CD4-positive, alpha-beta memory T cell (primary cell): ENCODE data around the gene S100A3. TPM values are rescaled to one million over a fixed set of nuclear protein-coding genes. Genes with fewer than 3 reads are reported as not detected.
"Not testable (repeated sequence)": the region's sequence is repeated elsewhere in the genome, so short reads cannot be mapped to it uniquely, and the experiment has no call there.

Source experiments
- CTCF ChIA-PET: fragments of 350-600 bp; sonication (Branson Sonifier 250); formaldehyde crosslinking; loops from one replicate; lab custom pipeline; 2021; ENCODE audit warnings: inconsistent platforms; ENCODE audit not compliant: partially characterized antibody; lab: Charles Lee
- POLR2A ChIA-PET: fragments of 350-600 bp; sonication (Branson Sonifier 250); formaldehyde crosslinking; loops from one replicate; lab custom pipeline; 2021; ENCODE audit not compliant: partially characterized antibody; lab: Charles Lee
- DNase-seq, 5 donors: peaks; one replicate each; pipeline versions ENCODE4 v3.0.0 to v3.0.0-alpha.2; 2020 to 2022; ENCODE audit warnings: mixed read lengths in 1 of 5
- H3K27ac ChIP-seq: one replicate; pipeline ENCODE4 v1.7.0; 2013; ENCODE audit warnings: low read depth, low read length
- H3K27me3 ChIP-seq: 2 replicates; pipeline ENCODE4 v1.7.0; 2013; ENCODE audit warnings: mild to moderate bottlenecking, low read length, moderate library complexity; ENCODE audit not compliant: insufficient read depth
- H3K36me3 ChIP-seq: 2 replicates; pipeline ENCODE4 v1.7.0; 2013; ENCODE audit warnings: mild to moderate bottlenecking, low read length, moderate library complexity; ENCODE audit not compliant: insufficient read depth
- H3K4me1 ChIP-seq: 2 replicates; pipeline ENCODE4 v1.7.0; 2013; ENCODE audit warnings: mild to moderate bottlenecking, low read length, moderate library complexity; ENCODE audit not compliant: insufficient read depth
- H3K4me3 ChIP-seq, 2 donors: one replicate each; pipeline ENCODE4 v1.7.0; 2013; ENCODE audit warnings: low read length in 2 of 2, mild to moderate bottlenecking in 1 of 2
- H3K9me3 ChIP-seq, 2 donors: one replicate each; pipeline ENCODE4 v1.7.0; 2013; ENCODE audit warnings: low read length in 2 of 2, control low read depth in 1 of 2; ENCODE audit not compliant: control insufficient read depth in 1 of 2
- H3K27ac Mint-ChIP-seq, 7 donors: one replicate each; pipeline ENCODE4 v1.8.0; 2020 to 2021; ENCODE audit warnings: mixed read lengths in 7 of 7, mild to moderate bottlenecking in 6 of 7, inconsistent platforms in 3 of 7, moderate library complexity in 3 of 7
- H3K27me3 Mint-ChIP-seq, 2 donors: one replicate each; pipeline ENCODE4 v1.8.0; 2020 to 2021; ENCODE audit warnings: mixed read lengths in 2 of 2
- H3K36me3 Mint-ChIP-seq, 2 donors: one replicate each; pipeline ENCODE4 v1.8.0; 2020 to 2021; ENCODE audit warnings: mixed read lengths in 2 of 2, inconsistent platforms in 1 of 2, mild to moderate bottlenecking in 1 of 2
- H3K4me1 Mint-ChIP-seq, 4 donors: one replicate each; pipeline ENCODE4 v1.8.0; 2020 to 2021; ENCODE audit warnings: mixed read lengths in 4 of 4, mild to moderate bottlenecking in 1 of 4
- H3K4me3 Mint-ChIP-seq, 8 donors: one replicate each; pipeline ENCODE4 v1.8.0; 2020 to 2021; ENCODE audit warnings: mixed read lengths in 8 of 8, mild to moderate bottlenecking in 7 of 8, moderate library complexity in 6 of 8, inconsistent platforms in 3 of 8
- H3K9me3 Mint-ChIP-seq, 8 donors: one replicate each; pipeline ENCODE4 v1.8.0; 2020 to 2021; ENCODE audit warnings: mixed read lengths in 8 of 8, mild to moderate bottlenecking in 5 of 8, inconsistent platforms in 3 of 8, moderate library complexity in 1 of 8
- intact Hi-C: fragments of 100-400 bp; cut with micrococcal nuclease; formaldehyde crosslinking; loops from one replicate; pipeline ENCODE4 v1.15.1; 2023
- polyA plus RNA-seq, 2 donors: library from polyadenylated mRNA; unstranded; fragments of 300-500 nt; fragmentation: Illumina TruSeq; gene quantifications; one replicate each; pipeline ENCODE4 v1.2.3, GENCODE V29; 2021
- total RNA-seq, 2 experiments: library from RNA; stranded (reverse); gene quantifications; one replicate each; pipeline ENCODE4 v1.2.3, GENCODE V29; 2021

Gene S100A3
- total and polyA plus RNA-seq, 4 experiments from 2014 or later: not detected

GRCh38 chr1:153566414-153567371 is 17.6 kb upstream of the S100A3 start:
- no peaks in the 10 kb centered on the region for H3K9me3 ChIP-seq
- peak overlapping the region in 7 of 8 donors; percentile 55 to 81 (median 65) for H3K4me3 Mint-ChIP-seq
- ChIA-PET CTCF (interaction anchor here (0.7 to 17.8 kb wide), 11 partner anchors 20 to 78 kb away, joined by 3 to 214 read pairs (median 5); partner anchors contain the start of genes S100A5 and S100A6), POLR2A (interaction anchor here (0.9 to 12.1 kb wide), 7 partner anchors 22 to 67 kb away, joined by 3 to 173 read pairs (median 8); partner anchors contain the start of genes CHTOP, S100A4, S100A5 and S100A6)
- peak overlapping the region in 1 of 2 donors; percentile 16 for H3K4me3 ChIP-seq
- H3K9me3 Mint-ChIP-seq: no peaks in the 10 kb centered on the region
- intact Hi-C loops: loop anchor here (1.0 to 5.0 kb wide), 4 partner anchors 21 to 105 kb away; partner anchors contain the start of genes S100A14 and S100A4
- no peaks in the 10 kb centered on the region for H3K36me3 Mint-ChIP-seq
- no peaks in the 10 kb centered on the region for H3K36me3 ChIP-seq
- H3K27me3 ChIP-seq: no peaks in the 10 kb centered on the region
- peaks cover 35% of the 10 kb centered on the region for H3K4me1 ChIP-seq
- peaks cover 22 to 36% (median 28%) of the 10 kb centered on the region in 4 donors for H3K4me1 Mint-ChIP-seq
- H3K27me3 Mint-ChIP-seq: no peaks in the 10 kb centered on the region
- DNase-seq: peak; percentile 45 to 93 (median 55)
- peak overlapping the region; percentile 42 for H3K27ac ChIP-seq
- H3K27ac Mint-ChIP-seq: peak overlapping the region; percentile 90 to 94 (median 92)

- peak within 1 kb of the TSS in 7 of 8 donors; percentile 55 to 81 (median 69) for H3K4me3 Mint-ChIP-seq
- peak within 1 kb of the TSS; percentile 42 for H3K27ac ChIP-seq
- H3K27ac Mint-ChIP-seq: peak within 1 kb of the TSS; percentile 90 to 97 (median 93)
- no peaks in the 10 kb centered on the region for H3K9me3 ChIP-seq
- no peaks in the 10 kb centered on the region for H3K9me3 Mint-ChIP-seq
- CTCF ChIA-PET: interaction anchor here (0.7 to 17.8 kb wide), 11 partner anchors 19 to 77 kb away, joined by 3 to 214 read pairs (median 5); partner anchors contain the start of genes S100A5 and S100A6
- POLR2A ChIA-PET: interaction anchor here (0.9 to 12.1 kb wide), 7 partner anchors 21 to 68 kb away, joined by 3 to 173 read pairs (median 8); partner anchors contain the start of genes CHTOP, S100A4, S100A5 and S100A6
- DNase-seq: peak in 2 of 5 donors; percentile 13 to 54
- H3K27me3 Mint-ChIP-seq: no peaks in the 10 kb centered on the region
- H3K27me3 ChIP-seq: no peaks in the 10 kb centered on the region
- H3K4me1 Mint-ChIP-seq: peaks cover 22 to 36% (median 28%) of the 10 kb centered on the region in 4 donors
- intact Hi-C loops: loop anchor here (1.0 to 5.0 kb wide), 4 partner anchors 20 to 106 kb away; partner anchors contain the start of genes S100A14 and S100A4
- H3K36me3 ChIP-seq: no peaks in the 10 kb centered on the region
- peak within 1 kb of the TSS in 1 of 2 donors; percentile 16 for H3K4me3 ChIP-seq
- H3K36me3 Mint-ChIP-seq: no peaks in the 10 kb centered on the region
- H3K4me1 ChIP-seq: peaks cover 35% of the 10 kb centered on the region
Observed at GRCh38 chr1:153565529-153566374, 16.7 kb upstream of the S100A3 start, which contains the start of gene S100A2. Gene S100A2, minus strand, starts transcription at chr1:153565844. Its CDS starts 1,967 bp downstream, at chr1:153563877.

DNA sequence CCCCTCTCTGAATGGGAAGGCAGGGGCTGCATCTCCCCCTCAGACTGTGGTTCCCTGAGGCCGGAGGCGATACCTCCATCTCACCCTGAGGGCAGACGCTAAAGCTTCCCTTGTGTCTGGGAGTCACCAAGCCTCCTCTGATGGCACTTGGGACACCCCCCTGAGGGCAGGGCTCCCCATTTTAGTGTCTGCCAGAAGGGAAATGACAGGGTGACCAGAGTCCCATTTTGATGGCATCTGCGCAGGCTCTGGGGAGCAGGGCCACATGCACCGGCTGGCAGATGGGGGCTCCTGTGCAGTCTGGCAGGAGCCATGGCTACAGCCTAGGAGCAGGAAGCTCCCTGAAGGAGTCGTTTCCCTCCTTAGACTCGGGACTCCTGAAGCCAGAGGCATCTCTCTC is 14.9 kb upstream of the S100A3 start:
- intact Hi-C loops: no loop called here
- Mint-ChIP-seq H3K9me3 (no peaks in the 10 kb centered on the region), H3K4me3 (no peak overlapping the region), H3K27me3 (no peaks in the 10 kb centered on the region), H3K4me1 (peaks cover 22 to 31% (median 28%) of the 10 kb centered on the region in 4 donors), H3K27ac (peak overlapping the region in 1 of 7 donors; percentile 18), H3K36me3 (no peaks in the 10 kb centered on the region)
- ChIA-PET CTCF (interaction anchor here (1.8 to 17.8 kb wide), 3 partner anchors 20 to 54 kb away, joined by 6 to 214 read pairs (median 75); partner anchors contain the start of gene S100A6), POLR2A (interaction anchor here (1.2 to 12.1 kb wide), 4 partner anchors 19 to 30 kb away, joined by 3 to 173 read pairs (median 46); partner anchors contain the start of genes S100A4, S100A5 and S100A6)
- Histone ChIP-seq H3K36me3 (no peaks in the 10 kb centered on the region), H3K27ac (no peak overlapping the region), H3K4me3 (no peak overlapping the region), H3K4me1 (peaks cover 35% of the 10 kb centered on the region), H3K27me3 (no peaks in the 10 kb centered on the region), H3K9me3 (no peaks in the 10 kb centered on the region)
- no peak for DNase-seq

GRCh38 chr1:153563483-153563901 is 14.4 kb upstream of the S100A3 start:
- CTCF ChIA-PET: interaction anchor here (0.9 to 17.8 kb wide), 4 partner anchors 19 to 54 kb away, joined by 3 to 214 read pairs (median 40); partner anchors contain the start of gene S100A6

GRCh38 chr1:153562021-153562420 is 13.0 kb upstream of the S100A3 start:
- H3K27me3 ChIP-seq, intact Hi-C loops, H3K4me3 ChIP-seq, H3K36me3 ChIP-seq, H3K36me3 Mint-ChIP-seq, H3K27ac ChIP-seq, H3K9me3 ChIP-seq, DNase-seq, H3K27me3 Mint-ChIP-seq, H3K9me3 Mint-ChIP-seq, H3K4me3 Mint-ChIP-seq: not testable (repeated sequence)
- CTCF ChIA-PET: interaction anchor here (1.3 to 17.8 kb wide), 5 partner anchors 9 to 67 kb away, joined by 4 to 214 read pairs (median 18); partner anchors contain the start of genes S100A4 and S100A6
- POLR2A ChIA-PET: interaction anchor here (0.7 to 12.1 kb wide), 5 partner anchors 9 to 44 kb away, joined by 3 to 173 read pairs (median 9); partner anchors contain the start of genes S100A5 and S100A6
- peak overlapping the region in 2 of 7 donors; percentile 1 to 32 for H3K27ac Mint-ChIP-seq
- peaks cover 10 to 15% (median 14%) of the 10 kb centered on the region in 4 donors for H3K4me1 Mint-ChIP-seq
- H3K4me1 ChIP-seq: peaks cover 17% of the 10 kb centered on the region

More at GRCh38 chr1:153563483-153563901, 14.4 kb upstream of the S100A3 start:
- Histone ChIP-seq H3K27me3 (no peaks in the 10 kb centered on the region), H3K4me1 (peaks cover 30% of the 10 kb centered on the region), H3K27ac (no peak overlapping the region), H3K36me3 (no peaks in the 10 kb centered on the region), H3K9me3 (no peaks in the 10 kb centered on the region), H3K4me3 (no peak overlapping the region)
- Mint-ChIP-seq H3K4me1 (peaks cover 20 to 27% (median 25%) of the 10 kb centered on the region in 4 donors), H3K27me3 (no peaks in the 10 kb centered on the region), H3K36me3 (no peaks in the 10 kb centered on the region), H3K4me3 (no peak overlapping the region), H3K9me3 (no peaks in the 10 kb centered on the region), H3K27ac (no peak overlapping the region)
- intact Hi-C loops: no loop called here
- POLR2A ChIA-PET: interaction anchor here (2.6 to 12.1 kb wide), 3 partner anchors 19 to 29 kb away, joined by 9 to 173 read pairs (median 83); partner anchors contain the start of genes S100A4, S100A5 and S100A6
- no peak for DNase-seq

GRCh38 chr1:153561466-153561985 is 12.5 kb upstream of the S100A3 start:
- no peaks in the 10 kb centered on the region for H3K27me3 ChIP-seq
- DNase-seq: no peak
- Mint-ChIP-seq H3K4me1 (peaks cover 7 to 10% (median 9%) of the 10 kb centered on the region in 4 donors), H3K27me3 (no peaks in the 10 kb centered on the region), H3K4me3 (no peak overlapping the region), H3K27ac (peak overlapping the region in 3 of 7 donors; percentile 51 to 75 (median 52)), H3K36me3 (no peaks in the 10 kb centered on the region), H3K9me3 (no peaks in the 10 kb centered on the region)
- CTCF ChIA-PET: interaction anchor here (1.3 to 17.8 kb wide), 5 partner anchors 9 to 66 kb away, joined by 4 to 214 read pairs (median 18); partner anchors contain the start of genes S100A4 and S100A6
- H3K9me3 ChIP-seq: no peaks in the 10 kb centered on the region
- H3K27ac ChIP-seq: no peak overlapping the region
- no peaks in the 10 kb centered on the region for H3K36me3 ChIP-seq
- POLR2A ChIA-PET: interaction anchor here (0.7 to 12.1 kb wide), 5 partner anchors 9 to 43 kb away, joined by 3 to 173 read pairs (median 9); partner anchors contain the start of genes S100A5 and S100A6
- no peak overlapping the region for H3K4me3 ChIP-seq
- intact Hi-C loops: no loop called here
- H3K4me1 ChIP-seq: peaks cover 12% of the 10 kb centered on the region
